Measurements from ENCODE around the gene CHD5. TPM values are rescaled to one million over a fixed set of nuclear protein-coding genes. Genes with fewer than 3 reads are reported as not detected.

Gene CHD5
- total and polyA plus RNA-seq, 2 of the 13 experiments (the other 11 are each of a cell fraction or from before 2014, with no cell fraction given): 0.02 to 0.21 TPM

DNA sequence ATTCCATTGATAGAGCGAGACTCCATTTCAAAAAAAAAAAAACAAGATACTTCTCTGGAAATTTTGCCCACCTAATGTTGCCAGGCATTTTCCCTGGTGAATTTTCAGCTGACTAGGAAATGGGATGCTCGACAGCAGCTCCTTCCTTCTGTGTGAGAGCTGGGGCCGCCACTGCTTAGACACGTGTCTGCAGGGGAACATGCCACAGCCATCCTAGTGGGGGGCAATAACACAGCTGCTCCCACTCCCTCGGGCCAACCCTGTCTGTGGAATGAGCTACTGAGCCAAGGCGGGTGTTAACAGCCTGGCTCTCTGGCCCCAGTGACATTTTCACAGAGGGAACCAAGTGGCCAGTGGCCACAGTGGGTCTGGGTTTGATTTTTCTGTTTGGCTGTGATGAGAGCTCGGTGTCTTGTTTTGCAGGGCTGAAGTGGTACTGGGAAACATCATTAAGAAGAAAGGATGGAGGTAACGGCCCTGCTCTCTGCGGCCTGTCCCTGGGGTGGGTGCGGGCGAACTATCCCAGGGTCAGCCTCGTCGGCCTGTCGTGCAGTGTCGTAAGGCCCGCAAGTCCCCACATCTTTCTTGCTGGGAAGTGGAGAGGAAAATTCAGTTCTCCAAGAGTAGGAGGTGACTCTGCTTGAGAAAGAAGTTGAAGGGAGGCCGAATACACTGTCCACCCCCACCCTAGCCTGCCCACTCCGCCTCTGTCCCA is 95.2 kb downstream of the CHD5 start:
- no peaks in the 10 kb centered on the region for H3K9me3 ChIP-seq (ENCODE audit: low read length)
- in situ Hi-C loops (cut with HindIII; ENCODE audit: extremely low pct_ligation_motif_present, low pct_unique_long_range_greater_than_20kb): no loop called here
- H3K4me1 ChIP-seq (ENCODE audit: insufficient read depth, low read length): peaks cover 5% of the 10 kb centered on the region
- no peaks in the 10 kb centered on the region for H3K79me2 ChIP-seq (ENCODE audit: insufficient read depth, low read length)
- no peak for TF ChIP-seq GLI4 (CRISPR knock-in tag; IDR thresholded peaks at IDR 0.05; ENCODE audit: borderline replicate concordance)
- TF ChIP-seq ZNF768 (CRISPR knock-in tag; IDR thresholded peaks at IDR 0.05): no peak
- no peak for TF ChIP-seq ZNF354B (CRISPR knock-in tag; IDR thresholded peaks at IDR 0.05)
- TF ChIP-seq, protein P1, sequence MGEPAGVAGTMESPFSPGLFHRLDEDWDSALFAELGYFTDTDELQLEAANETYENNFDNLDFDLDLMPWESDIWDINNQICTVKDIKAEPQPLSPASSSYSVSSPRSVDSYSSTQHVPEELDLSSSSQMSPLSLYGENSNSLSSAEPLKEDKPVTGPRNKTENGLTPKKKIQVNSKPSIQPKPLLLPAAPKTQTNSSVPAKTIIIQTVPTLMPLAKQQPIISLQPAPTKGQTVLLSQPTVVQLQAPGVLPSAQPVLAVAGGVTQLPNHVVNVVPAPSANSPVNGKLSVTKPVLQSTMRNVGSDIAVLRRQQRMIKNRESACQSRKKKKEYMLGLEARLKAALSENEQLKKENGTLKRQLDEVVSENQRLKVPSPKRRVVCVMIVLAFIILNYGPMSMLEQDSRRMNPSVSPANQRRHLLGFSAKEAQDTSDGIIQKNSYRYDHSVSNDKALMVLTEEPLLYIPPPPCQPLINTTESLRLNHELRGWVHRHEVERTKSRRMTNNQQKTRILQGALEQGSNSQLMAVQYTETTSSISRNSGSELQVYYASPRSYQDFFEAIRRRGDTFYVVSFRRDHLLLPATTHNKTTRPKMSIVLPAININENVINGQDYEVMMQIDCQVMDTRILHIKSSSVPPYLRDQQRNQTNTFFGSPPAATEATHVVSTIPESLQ (CRISPR knock-in tag; conservative IDR thresholded peaks at IDR 0.05): no peak
- no peak for TF ChIP-seq MEIS1 (CRISPR knock-in tag; IDR thresholded peaks at IDR 0.05; ENCODE audit: borderline replicate concordance)
- no peak overlapping the region for H2AFZ ChIP-seq (ENCODE audit: low read length)
- intact Hi-C loops (cut with micrococcal nuclease; ENCODE audit: unreplicated experiment): no loop called here
- no peaks in the 10 kb centered on the region for H3K36me3 ChIP-seq (replicated peaks in 1 of 2; ENCODE audit: control insufficient read depth in 1 of 2, insufficient read depth in 2 of 2, low read length in 2 of 2)
- ChIA-PET POLR2A (no interaction called here), CTCF (ENCODE audit: low intra/inter-chr PET ratio, low total read pairs) (no interaction called here)
- FAIRE-seq: no peak
- no peak for DNase-seq (ENCODE audit: low spot score)
- 65% methylated on average over 18 of the region's 18 CpGs for WGBS (ENCODE audit: low lambda C conversion rate)
- H3K27ac ChIP-seq (ENCODE audit: extremely low read length, insufficient read depth, low read length): no peak overlapping the region
- ATAC-seq: no peak
- 0 out of 5 replicates have a peak, but pooled peaks cover 0 to 3% of the 10 kb centered on the region in 2 experiments for H3K27me3 ChIP-seq (ENCODE audit: control insufficient read depth in 1 of 2, insufficient read depth in 2 of 2, low read length in 2 of 2)
- no peak overlapping the region for H3K9ac ChIP-seq (ENCODE audit: insufficient read depth, low read depth, low read length)
- H4K20me1 ChIP-seq (ENCODE audit: insufficient read depth, low read length): no peaks in the 10 kb centered on the region
- no TSS peak for BruUV-seq (replicated peaks)
- H3K4me3 ChIP-seq (replicated peaks in 1 of 3; ENCODE audit: insufficient read depth in 1 of 3, low read depth in 2 of 3, low read length in 3 of 3): no peak overlapping the region
- H3K4me2 ChIP-seq (ENCODE audit: low read depth, low read length): no peak overlapping the region

Measured in HepG2 (cell line).